ENCODE measurements around the gene AEBP2.

The AEBP2 gene

DNA sequence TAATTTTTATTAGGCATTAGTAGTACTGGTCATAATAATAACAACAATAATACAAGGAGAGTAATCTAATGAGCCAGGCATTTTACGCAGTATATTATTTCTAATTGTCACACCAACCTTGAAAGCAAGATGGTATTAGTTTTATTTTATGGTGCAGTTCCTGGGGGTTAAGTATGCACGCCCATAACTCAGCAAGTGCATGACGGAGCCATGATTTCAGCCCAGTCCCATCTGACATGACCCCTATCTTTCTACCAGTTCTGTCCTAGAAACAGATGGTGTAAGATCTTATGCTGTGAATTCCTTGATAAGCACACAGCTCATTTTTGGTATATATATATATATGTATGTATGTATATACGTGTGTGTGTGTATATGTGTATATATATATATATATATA lies 106.0 kb downstream of the AEBP2 start:
- Histone ChIP-seq H3K4me3 (ENCODE audit: insufficient read depth, low read length, poor library complexity, severe bottlenecking) (no peak overlapping the region), H3K27ac (ENCODE audit: low read depth, low read length) (no peak overlapping the region), H3K9me2 (replicated peaks; ENCODE audit: insufficient read depth, low read length) (no peaks in the 10 kb centered on the region), H4K20me1 (ENCODE audit: low read depth, low read length) (no peaks in the 10 kb centered on the region), H3K9ac (ENCODE audit: low read length) (no peak overlapping the region), H3K27me3 (ENCODE audit: low read length) (no peaks in the 10 kb centered on the region), H3K36me3 (ENCODE audit: low read length) (no peaks in the 10 kb centered on the region), H3K9me3 (ENCODE audit: insufficient read depth, low read length) (no peaks in the 10 kb centered on the region), H3F3A (ENCODE audit: insufficient read depth) (no peaks in the 10 kb centered on the region), H3K4me2 (ENCODE audit: low read depth, low read length, poor library complexity, severe bottlenecking) (no peak overlapping the region), H2AFZ (ENCODE audit: low read depth, low read length, severe bottlenecking) (no peak overlapping the region), H3K79me2 (ENCODE audit: insufficient read depth, low read length) (no peaks in the 10 kb centered on the region)
- TF ChIP-seq EZH2phosphoT487 (conservative IDR thresholded peaks at IDR 0.05; ENCODE audit: low read length), result no peak
- TF ChIP-seq, protein P1, sequence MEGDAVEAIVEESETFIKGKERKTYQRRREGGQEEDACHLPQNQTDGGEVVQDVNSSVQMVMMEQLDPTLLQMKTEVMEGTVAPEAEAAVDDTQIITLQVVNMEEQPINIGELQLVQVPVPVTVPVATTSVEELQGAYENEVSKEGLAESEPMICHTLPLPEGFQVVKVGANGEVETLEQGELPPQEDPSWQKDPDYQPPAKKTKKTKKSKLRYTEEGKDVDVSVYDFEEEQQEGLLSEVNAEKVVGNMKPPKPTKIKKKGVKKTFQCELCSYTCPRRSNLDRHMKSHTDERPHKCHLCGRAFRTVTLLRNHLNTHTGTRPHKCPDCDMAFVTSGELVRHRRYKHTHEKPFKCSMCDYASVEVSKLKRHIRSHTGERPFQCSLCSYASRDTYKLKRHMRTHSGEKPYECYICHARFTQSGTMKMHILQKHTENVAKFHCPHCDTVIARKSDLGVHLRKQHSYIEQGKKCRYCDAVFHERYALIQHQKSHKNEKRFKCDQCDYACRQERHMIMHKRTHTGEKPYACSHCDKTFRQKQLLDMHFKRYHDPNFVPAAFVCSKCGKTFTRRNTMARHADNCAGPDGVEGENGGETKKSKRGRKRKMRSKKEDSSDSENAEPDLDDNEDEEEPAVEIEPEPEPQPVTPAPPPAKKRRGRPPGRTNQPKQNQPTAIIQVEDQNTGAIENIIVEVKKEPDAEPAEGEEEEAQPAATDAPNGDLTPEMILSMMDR (IDR thresholded peaks at IDR 0.05; ENCODE audit: insufficient read depth, low read length, poor library complexity, severe bottlenecking), result no peak

DNA sequence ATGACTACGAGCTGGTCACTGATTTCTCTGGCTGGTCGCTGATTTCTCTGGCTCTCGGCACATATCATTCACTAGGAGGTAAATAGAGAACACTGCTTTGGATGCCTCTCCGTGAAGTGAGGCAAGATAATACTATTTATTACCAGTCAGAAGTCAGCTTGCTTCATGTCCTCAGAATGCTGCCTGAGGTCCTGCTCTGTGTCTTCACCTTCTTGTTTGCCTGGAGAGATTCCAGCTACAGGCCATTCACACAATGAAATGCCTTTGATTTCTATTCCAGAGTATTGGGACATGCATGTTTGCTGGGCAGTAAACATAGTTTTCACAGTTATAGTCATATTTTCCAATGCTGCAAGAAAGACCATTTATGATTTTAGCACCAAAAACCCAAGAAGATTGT lies 106.7 kb downstream of the AEBP2 start:
- Histone ChIP-seq H3K9ac (ENCODE audit: low read length) (no peak overlapping the region), H4K20me1 (ENCODE audit: low read depth, low read length) (no peaks in the 10 kb centered on the region), H3K79me2 (ENCODE audit: insufficient read depth, low read length) (no peaks in the 10 kb centered on the region), H3K36me3 (ENCODE audit: low read length) (no peaks in the 10 kb centered on the region), H3K4me2 (ENCODE audit: low read depth, low read length, poor library complexity, severe bottlenecking) (peak overlapping the region; percentile 29), H3K9me2 (replicated peaks; ENCODE audit: insufficient read depth, low read length) (no peaks in the 10 kb centered on the region), H3F3A (ENCODE audit: insufficient read depth) (peaks cover 4% of the 10 kb centered on the region), H2AFZ (ENCODE audit: low read depth, low read length, severe bottlenecking) (peak overlapping the region; percentile 29), H3K27ac (ENCODE audit: low read depth, low read length) (no peak overlapping the region), H3K9me3 (ENCODE audit: insufficient read depth, low read length) (no peaks in the 10 kb centered on the region), H3K4me3 (ENCODE audit: insufficient read depth, low read length, poor library complexity, severe bottlenecking) (no peak overlapping the region), H3K27me3 (ENCODE audit: low read length) (no peaks in the 10 kb centered on the region)
- TF ChIP-seq, protein P1 (IDR thresholded peaks at IDR 0.05; ENCODE audit: insufficient read depth, low read length, poor library complexity, severe bottlenecking), result no peak
- TF ChIP-seq EZH2phosphoT487 (conservative IDR thresholded peaks at IDR 0.05; ENCODE audit: low read length), result no peak

DNA sequence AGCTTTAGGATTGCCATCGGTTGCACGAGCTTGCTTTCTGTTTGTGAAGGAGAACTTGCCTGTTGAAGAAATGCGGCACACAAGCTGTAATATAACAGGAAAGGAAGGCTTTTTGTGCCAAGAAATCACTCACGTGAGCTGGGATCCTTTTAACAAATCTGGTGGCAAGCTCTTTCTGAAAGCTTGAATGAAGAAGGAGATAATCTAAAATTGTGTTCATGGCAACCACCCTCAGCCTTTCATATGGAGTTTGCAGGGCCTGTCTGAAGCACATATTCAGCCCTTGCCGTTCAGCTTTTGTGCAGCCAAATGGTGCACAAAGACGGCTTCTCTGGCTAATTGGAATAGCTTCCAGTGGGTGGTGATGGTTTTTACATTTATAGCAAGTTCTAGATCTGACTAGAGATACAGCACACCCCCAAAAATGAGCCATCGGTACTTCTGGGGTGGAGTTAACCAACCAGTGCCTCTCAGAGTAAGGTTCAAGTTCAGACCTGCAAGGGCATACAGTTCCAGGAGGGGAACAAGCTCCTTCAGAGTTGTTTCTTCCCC lies 107.4 kb downstream of the AEBP2 start:
- TF ChIP-seq, protein P1 (IDR thresholded peaks at IDR 0.05; ENCODE audit: insufficient read depth, low read length, poor library complexity, severe bottlenecking), result no peak
- H3K9ac ChIP-seq (ENCODE audit: low read length), result no peak overlapping the region

More for the DNA sequence above, 107.4 kb downstream of the AEBP2 start:
- H3K9me3 ChIP-seq (ENCODE audit: insufficient read depth, low read length), result no peaks in the 10 kb centered on the region
- no peaks in the 10 kb centered on the region for H4K20me1 ChIP-seq (ENCODE audit: low read depth, low read length)
- no peak overlapping the region for H3K4me3 ChIP-seq (ENCODE audit: insufficient read depth, low read length, poor library complexity, severe bottlenecking)
- peak overlapping the region; percentile 29 for H3K4me2 ChIP-seq (ENCODE audit: low read depth, low read length, poor library complexity, severe bottlenecking)
- no peaks in the 10 kb centered on the region for H3K27me3 ChIP-seq (ENCODE audit: low read length)
- H3K27ac ChIP-seq (ENCODE audit: low read depth, low read length), result no peak overlapping the region
- H2AFZ ChIP-seq (ENCODE audit: low read depth, low read length, severe bottlenecking), result no peak overlapping the region
- no peaks in the 10 kb centered on the region for H3K36me3 ChIP-seq (ENCODE audit: low read length)
- H3F3A ChIP-seq (ENCODE audit: insufficient read depth), result peaks cover 6% of the 10 kb centered on the region
- no peaks in the 10 kb centered on the region for H3K79me2 ChIP-seq (ENCODE audit: insufficient read depth, low read length)
- H3K9me2 ChIP-seq (replicated peaks; ENCODE audit: insufficient read depth, low read length), result no peaks in the 10 kb centered on the region
